ENCODE results near the gene RBM4B.

The RBM4B gene

GRCh38 chr11:66638177-66639065 lies 39.3 kb downstream of the RBM4B start, which contains the start of gene RBM4:
Gene RBM4, plus strand, starts transcription at chr11:66638703. Its CDS starts 1,009 bp downstream, at chr11:66639712.
- no peaks in the 10 kb centered on the region for H3K9me3 ChIP-seq (ENCODE audit: control insufficient read depth, insufficient read depth, low read length)
- H3K4me3 ChIP-seq (ENCODE audit: low read depth, low read length): peak within 1 kb of the TSS; percentile 97
- peak within 1 kb of the TSS; percentile 96 for H3K27ac ChIP-seq (ENCODE audit: low read depth, low read length)
- peaks cover 32% of the 10 kb centered on the region for H3K4me1 ChIP-seq (ENCODE audit: control insufficient read depth, insufficient read depth, low read length)
- H3K36me3 ChIP-seq (ENCODE audit: control insufficient read depth, insufficient read depth, low read length): peaks cover 61% of the 10 kb centered on the region
- H3K27me3 ChIP-seq (ENCODE audit: control insufficient read depth, insufficient read depth, low read length): no peaks in the 10 kb centered on the region
- peak within 1 kb of the TSS; percentile 100 for H3K9ac ChIP-seq (ENCODE audit: low read depth, low read length)

DNA sequence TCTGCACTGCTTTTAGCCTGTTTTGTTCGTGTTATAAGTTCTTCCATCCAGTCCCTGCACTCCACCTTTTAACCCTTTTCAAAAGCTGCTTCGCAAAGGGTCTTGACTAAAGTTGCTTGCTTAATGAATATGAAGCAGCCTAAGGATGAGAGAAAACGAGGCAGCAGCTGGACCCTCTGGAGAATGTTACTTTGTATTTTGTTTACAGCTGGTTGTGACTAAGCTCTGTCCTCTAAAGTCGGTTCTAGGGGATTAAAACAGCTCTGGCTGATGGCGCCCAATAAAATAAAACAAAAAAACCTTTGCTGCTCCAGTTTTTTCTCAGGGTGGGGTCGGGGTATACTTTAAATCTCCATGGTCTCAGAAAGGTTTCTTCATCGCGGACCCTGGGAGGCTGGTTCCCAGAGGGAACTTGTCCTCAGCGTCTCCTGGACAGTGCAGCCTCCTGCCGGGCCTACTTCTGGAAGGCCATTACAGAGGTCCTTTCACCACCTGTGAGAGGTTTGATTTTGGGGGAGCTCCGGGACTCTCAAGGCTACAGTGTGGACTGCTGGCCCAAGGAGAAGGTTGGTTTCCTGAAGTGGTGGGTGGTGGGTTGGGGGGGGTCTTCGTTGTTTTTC lies 40.0 kb downstream of the RBM4B start:
- H3K9ac ChIP-seq (ENCODE audit: low read depth, low read length): peak overlapping the region; percentile 83
- peaks cover 32% of the 10 kb centered on the region for H3K4me1 ChIP-seq (ENCODE audit: control insufficient read depth, insufficient read depth, low read length)
- no peaks in the 10 kb centered on the region for H3K9me3 ChIP-seq (ENCODE audit: control insufficient read depth, insufficient read depth, low read length)
- peaks cover 61% of the 10 kb centered on the region for H3K36me3 ChIP-seq (ENCODE audit: control insufficient read depth, insufficient read depth, low read length)
- peak overlapping the region; percentile 59 for H3K4me3 ChIP-seq (ENCODE audit: low read depth, low read length)
- peak overlapping the region; percentile 95 for H3K27ac ChIP-seq (ENCODE audit: low read depth, low read length)
- H3K27me3 ChIP-seq (ENCODE audit: control insufficient read depth, insufficient read depth, low read length): no peaks in the 10 kb centered on the region

- H3K27ac ChIP-seq (ENCODE audit: low read depth, low read length): peak overlapping the region; percentile 26
- no peak overlapping the region for H3K4me3 ChIP-seq (ENCODE audit: low read depth, low read length)
- H3K9ac ChIP-seq (ENCODE audit: low read depth, low read length): no peak overlapping the region
- no peaks in the 10 kb centered on the region for H3K27me3 ChIP-seq (ENCODE audit: control insufficient read depth, insufficient read depth, low read length)
- H3K9me3 ChIP-seq (ENCODE audit: control insufficient read depth, insufficient read depth, low read length): no peaks in the 10 kb centered on the region
- peaks cover 25% of the 10 kb centered on the region for H3K4me1 ChIP-seq (ENCODE audit: control insufficient read depth, insufficient read depth, low read length)
- H3K36me3 ChIP-seq (ENCODE audit: control insufficient read depth, insufficient read depth, low read length): peaks cover 57% of the 10 kb centered on the region
Measured at GRCh38 chr11:66636411-66636810, 41.3 kb downstream of the RBM4B start.

DNA sequence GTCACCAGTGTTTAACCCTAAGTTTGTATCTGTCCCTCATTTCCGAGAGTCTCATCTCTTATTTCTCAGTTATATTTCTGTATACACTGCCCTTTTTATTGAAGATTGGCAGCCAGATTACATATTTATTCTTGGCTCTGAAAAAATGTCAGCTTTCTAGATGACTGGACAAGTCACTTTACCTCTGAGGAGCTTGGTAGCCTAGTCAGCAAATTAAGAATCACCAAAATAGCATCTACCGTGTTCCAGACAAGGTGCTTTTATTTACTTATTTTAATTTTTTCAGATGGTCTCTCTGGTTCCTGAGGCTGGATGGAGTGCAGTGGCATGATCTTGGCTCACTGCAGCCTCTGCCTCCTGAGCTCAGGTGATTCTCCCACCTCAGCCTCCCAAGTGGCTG lies 44.7 kb downstream of the RBM4B start:
- Histone ChIP-seq H3K27ac (ENCODE audit: low read depth, low read length) (no peak overlapping the region), H3K4me1 (ENCODE audit: control insufficient read depth, insufficient read depth, low read length) (peaks cover 7% of the 10 kb centered on the region), H3K9me3 (ENCODE audit: control insufficient read depth, insufficient read depth, low read length) (no peaks in the 10 kb centered on the region), H3K4me3 (ENCODE audit: low read depth, low read length) (no peak overlapping the region), H3K9ac (ENCODE audit: low read depth, low read length) (no peak overlapping the region), H3K27me3 (ENCODE audit: control insufficient read depth, insufficient read depth, low read length) (no peaks in the 10 kb centered on the region), H3K36me3 (ENCODE audit: control insufficient read depth, insufficient read depth, low read length) (peaks cover 65% of the 10 kb centered on the region)

GRCh38 chr11:66631883-66632282 lies 45.8 kb downstream of the RBM4B start:
- H3K9ac ChIP-seq (ENCODE audit: low read depth, low read length): no peak overlapping the region
- no peak overlapping the region for H3K27ac ChIP-seq (ENCODE audit: low read depth, low read length)
- H3K36me3 ChIP-seq (ENCODE audit: control insufficient read depth, insufficient read depth, low read length): peaks cover 76% of the 10 kb centered on the region
- H3K4me3 ChIP-seq (ENCODE audit: low read depth, low read length): no peak overlapping the region
- H3K27me3 ChIP-seq (ENCODE audit: control insufficient read depth, insufficient read depth, low read length): no peaks in the 10 kb centered on the region
- H3K9me3 ChIP-seq (ENCODE audit: control insufficient read depth, insufficient read depth, low read length): no peaks in the 10 kb centered on the region
- no peaks in the 10 kb centered on the region for H3K4me1 ChIP-seq (ENCODE audit: control insufficient read depth, insufficient read depth, low read length)

GRCh38 chr11:66629356-66629755 lies 48.3 kb downstream of the RBM4B start:
- no peaks in the 10 kb centered on the region for H3K9me3 ChIP-seq (ENCODE audit: control insufficient read depth, insufficient read depth, low read length)
- no peak overlapping the region for H3K27ac ChIP-seq (ENCODE audit: low read depth, low read length)
- H3K4me3 ChIP-seq (ENCODE audit: low read depth, low read length): no peak overlapping the region
- H3K36me3 ChIP-seq (ENCODE audit: control insufficient read depth, insufficient read depth, low read length): peaks cover 89% of the 10 kb centered on the region
- no peaks in the 10 kb centered on the region for H3K27me3 ChIP-seq (ENCODE audit: control insufficient read depth, insufficient read depth, low read length)
- H3K9ac ChIP-seq (ENCODE audit: low read depth, low read length): no peak overlapping the region
- no peaks in the 10 kb centered on the region for H3K4me1 ChIP-seq (ENCODE audit: control insufficient read depth, insufficient read depth, low read length)

DNA sequence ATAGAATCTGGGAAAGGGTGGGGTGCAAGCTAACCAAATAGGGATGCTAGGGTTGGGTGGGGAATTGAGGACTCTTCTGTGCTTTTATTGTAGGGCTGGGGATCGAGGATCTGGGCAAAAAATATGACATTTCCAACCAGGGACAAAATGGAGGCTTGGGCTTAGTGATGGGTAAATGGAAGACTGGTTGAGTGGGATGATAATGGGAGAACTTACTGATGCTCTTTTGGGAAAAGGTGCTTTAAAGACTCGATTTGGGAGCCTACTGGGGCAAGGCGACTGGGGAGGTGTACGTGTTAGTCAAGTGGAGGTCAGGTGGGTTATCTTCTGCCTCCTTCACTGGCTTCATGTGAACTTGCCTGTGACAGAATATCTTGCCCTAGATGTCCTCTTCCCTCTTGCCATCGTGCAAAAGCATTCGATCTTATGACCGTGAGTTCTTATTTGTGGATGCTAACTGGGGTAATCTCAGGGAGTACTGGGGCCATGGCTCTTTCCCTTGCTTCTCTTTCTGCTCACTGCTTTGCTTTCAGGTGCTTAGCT lies 49.6 kb downstream of the RBM4B start:
- H3K36me3 ChIP-seq (ENCODE audit: control insufficient read depth, insufficient read depth, low read length): peaks cover 91% of the 10 kb centered on the region
- no peak overlapping the region for H3K27ac ChIP-seq (ENCODE audit: low read depth, low read length)
- no peak overlapping the region for H3K4me3 ChIP-seq (ENCODE audit: low read depth, low read length)
- no peaks in the 10 kb centered on the region for H3K4me1 ChIP-seq (ENCODE audit: control insufficient read depth, insufficient read depth, low read length)
- no peak overlapping the region for H3K9ac ChIP-seq (ENCODE audit: low read depth, low read length)
- no peaks in the 10 kb centered on the region for H3K27me3 ChIP-seq (ENCODE audit: control insufficient read depth, insufficient read depth, low read length)
- no peaks in the 10 kb centered on the region for H3K9me3 ChIP-seq (ENCODE audit: control insufficient read depth, insufficient read depth, low read length)

- H3K4me3 ChIP-seq (ENCODE audit: low read depth, low read length): no peak overlapping the region
- no peaks in the 10 kb centered on the region for H3K9me3 ChIP-seq (ENCODE audit: control insufficient read depth, insufficient read depth, low read length)
- H3K9ac ChIP-seq (ENCODE audit: low read depth, low read length): no peak overlapping the region
- H3K4me1 ChIP-seq (ENCODE audit: control insufficient read depth, insufficient read depth, low read length): no peaks in the 10 kb centered on the region
- H3K36me3 ChIP-seq (ENCODE audit: control insufficient read depth, insufficient read depth, low read length): peaks cover 92% of the 10 kb centered on the region
- H3K27ac ChIP-seq (ENCODE audit: low read depth, low read length): no peak overlapping the region
- H3K27me3 ChIP-seq (ENCODE audit: control insufficient read depth, insufficient read depth, low read length): no peaks in the 10 kb centered on the region
Measured at GRCh38 chr11:66626926-66627325, 50.8 kb downstream of the RBM4B start.

- Histone ChIP-seq H3K4me1 (ENCODE audit: control insufficient read depth, insufficient read depth, low read length) (no peaks in the 10 kb centered on the region), H3K36me3 (ENCODE audit: control insufficient read depth, insufficient read depth, low read length) (peaks cover 95% of the 10 kb centered on the region), H3K9ac (ENCODE audit: low read depth, low read length) (no peak overlapping the region), H3K27ac (ENCODE audit: low read depth, low read length) (no peak overlapping the region), H3K9me3 (ENCODE audit: control insufficient read depth, insufficient read depth, low read length) (no peaks in the 10 kb centered on the region), H3K27me3 (ENCODE audit: control insufficient read depth, insufficient read depth, low read length) (no peaks in the 10 kb centered on the region), H3K4me3 (ENCODE audit: low read depth, low read length) (no peak overlapping the region)
Measured at GRCh38 chr11:66626382-66626781, 51.3 kb downstream of the RBM4B start.

DNA sequence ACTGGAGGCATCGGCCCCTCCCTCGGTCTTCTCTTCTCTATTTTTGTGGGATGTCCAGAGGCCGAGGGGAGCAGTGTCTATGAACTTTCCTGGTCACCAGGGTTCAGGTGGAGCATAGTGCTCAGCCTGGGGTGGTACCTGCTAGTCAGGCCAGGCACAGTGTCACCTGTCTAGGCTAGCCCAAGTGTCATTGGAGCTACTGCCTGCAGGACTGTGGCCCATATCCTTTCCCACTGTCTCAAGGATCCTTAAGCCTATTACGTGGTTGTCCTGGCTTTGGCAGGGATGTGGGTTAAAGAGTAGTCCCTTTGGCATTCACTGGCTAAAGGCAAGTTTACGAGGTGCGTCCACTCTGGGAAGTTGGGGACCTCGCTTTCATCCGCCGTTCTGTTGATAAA lies 51.9 kb downstream of the RBM4B start:
- Histone ChIP-seq H3K27ac (ENCODE audit: low read depth, low read length) (no peak overlapping the region), H3K4me3 (ENCODE audit: low read depth, low read length) (no peak overlapping the region), H3K9ac (ENCODE audit: low read depth, low read length) (no peak overlapping the region), H3K27me3 (ENCODE audit: control insufficient read depth, insufficient read depth, low read length) (no peaks in the 10 kb centered on the region), H3K4me1 (ENCODE audit: control insufficient read depth, insufficient read depth, low read length) (no peaks in the 10 kb centered on the region), H3K9me3 (ENCODE audit: control insufficient read depth, insufficient read depth, low read length) (no peaks in the 10 kb centered on the region), H3K36me3 (ENCODE audit: control insufficient read depth, insufficient read depth, low read length) (peaks cover 100% of the 10 kb centered on the region)

Measured in HUES48 (cell line).